Measurements from ENCODE around the gene TMEM50A. TPM values are rescaled to one million over a fixed set of nuclear protein-coding genes. Genes with fewer than 3 reads are reported as not detected.
"Not testable (repeated sequence)": the region's sequence is repeated elsewhere in the genome, so short reads cannot be mapped to it uniquely, and the experiment has no call there.

TMEM50A gene
- total RNA-seq, 2 experiments from 2014 or later: 98.0 to 120 TPM

DNA sequence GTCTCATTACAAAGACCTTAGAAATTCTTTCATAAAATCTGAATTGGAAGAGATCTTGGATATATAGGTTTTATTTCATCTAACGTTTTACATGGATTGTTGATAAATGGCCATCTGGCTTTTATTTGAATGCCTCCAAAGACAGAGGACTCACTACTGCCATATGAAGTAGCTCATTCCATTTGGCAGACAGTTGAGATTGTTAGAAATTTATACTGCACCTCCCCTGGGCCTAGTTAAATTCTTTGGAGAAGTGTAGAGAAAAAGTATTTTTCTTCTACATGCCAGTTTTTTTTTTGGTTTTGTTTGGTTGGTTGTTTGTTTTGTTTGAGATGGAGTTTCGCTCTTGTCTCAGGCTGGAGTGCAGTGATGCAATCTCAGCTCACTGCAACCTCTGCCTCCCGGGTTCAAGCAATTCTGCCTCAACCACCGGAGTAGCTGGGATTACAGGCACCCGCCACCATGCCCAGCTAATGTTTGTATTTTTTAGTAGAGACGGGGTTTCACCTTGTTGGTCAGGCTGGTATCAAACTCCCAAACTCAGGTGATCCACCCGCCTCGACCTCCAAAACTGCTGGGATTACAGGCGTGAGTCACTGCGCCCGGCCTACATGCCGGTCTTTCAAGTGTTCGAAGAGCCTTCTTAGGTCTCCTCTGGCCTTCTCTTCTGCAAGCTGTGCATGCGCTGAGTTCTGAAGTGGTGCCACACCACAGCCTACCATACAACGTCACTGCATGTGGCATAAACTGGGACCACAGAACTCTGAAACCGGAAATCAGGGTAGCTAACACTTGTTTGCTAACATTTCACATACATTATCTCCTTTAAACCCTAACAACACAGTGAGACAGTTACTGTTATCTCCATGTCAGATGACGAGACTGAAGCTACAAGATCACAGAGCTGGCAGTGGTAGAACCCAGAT lies 24.8 kb downstream of the TMEM50A start:
- H3K9me3 Mint-ChIP-seq (ENCODE audit: low read depth); H3K27me3 Mint-ChIP-seq; H3K4me1 Mint-ChIP-seq; DNase-seq; H3K27ac Mint-ChIP-seq; CTCF ChIA-PET; H3K4me3 Mint-ChIP-seq; POLR2A ChIA-PET; intact Hi-C loops (cut with DNase I, micrococcal nuclease): not testable (repeated sequence)
- ATAC-seq: peak; percentile 88
- peaks cover 21% of the 10 kb centered on the region for H3K36me3 Mint-ChIP-seq (ENCODE audit: low read depth)

DNA sequence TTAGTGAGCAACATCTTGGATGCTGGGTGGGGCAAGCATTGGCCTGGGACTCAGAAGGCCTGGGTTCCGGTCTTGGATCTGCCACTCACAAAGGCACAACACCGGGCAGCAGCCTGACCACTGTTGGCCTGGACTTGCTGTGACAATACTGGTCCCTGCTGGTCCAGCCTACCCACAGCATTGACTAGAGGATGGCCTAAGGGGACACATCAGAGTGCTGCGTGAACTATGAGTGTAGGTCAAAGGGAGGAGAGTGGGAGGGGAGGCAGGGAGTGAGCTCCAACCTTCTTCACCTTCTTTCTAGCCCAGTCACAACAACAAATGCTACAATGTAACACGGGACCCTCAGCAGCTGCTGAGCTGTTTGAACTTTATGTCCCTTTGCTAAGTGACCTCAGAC lies 31.1 kb downstream of the TMEM50A start:
- H3K4me1 Mint-ChIP-seq: no peaks in the 10 kb centered on the region
- intact Hi-C loops (cut with DNase I, micrococcal nuclease): no loop called here
- H3K27me3 Mint-ChIP-seq: no peaks in the 10 kb centered on the region
- POLR2A ChIA-PET: no interaction called here
- no peak overlapping the region for H3K27ac Mint-ChIP-seq
- CTCF ChIA-PET: no interaction called here
- DNase-seq (no peak), ATAC-seq (no peak)
- H3K4me3 Mint-ChIP-seq: no peak overlapping the region
- H3K9me3 Mint-ChIP-seq (ENCODE audit: low read depth): no peaks in the 10 kb centered on the region
- H3K36me3 Mint-ChIP-seq (ENCODE audit: low read depth): no peaks in the 10 kb centered on the region

GRCh38 chr1:25369691-25370271 lies 31.6 kb downstream of the TMEM50A start:
- H3K4me3 Mint-ChIP-seq; CTCF ChIA-PET; H3K27me3 Mint-ChIP-seq; H3K9me3 Mint-ChIP-seq (ENCODE audit: low read depth); H3K4me1 Mint-ChIP-seq; H3K27ac Mint-ChIP-seq; DNase-seq; ATAC-seq; POLR2A ChIA-PET; intact Hi-C loops (cut with DNase I, micrococcal nuclease); H3K36me3 Mint-ChIP-seq (ENCODE audit: low read depth): not testable (repeated sequence)

- H3K27me3 Mint-ChIP-seq; H3K4me3 Mint-ChIP-seq; H3K9me3 Mint-ChIP-seq (ENCODE audit: low read depth); DNase-seq; POLR2A ChIA-PET; H3K36me3 Mint-ChIP-seq (ENCODE audit: low read depth); ATAC-seq; CTCF ChIA-PET; H3K27ac Mint-ChIP-seq; H3K4me1 Mint-ChIP-seq; intact Hi-C loops (cut with DNase I, micrococcal nuclease): not testable (repeated sequence)
Measured at GRCh38 chr1:25371757-25372156, 33.6 kb downstream of the TMEM50A start.

DNA sequence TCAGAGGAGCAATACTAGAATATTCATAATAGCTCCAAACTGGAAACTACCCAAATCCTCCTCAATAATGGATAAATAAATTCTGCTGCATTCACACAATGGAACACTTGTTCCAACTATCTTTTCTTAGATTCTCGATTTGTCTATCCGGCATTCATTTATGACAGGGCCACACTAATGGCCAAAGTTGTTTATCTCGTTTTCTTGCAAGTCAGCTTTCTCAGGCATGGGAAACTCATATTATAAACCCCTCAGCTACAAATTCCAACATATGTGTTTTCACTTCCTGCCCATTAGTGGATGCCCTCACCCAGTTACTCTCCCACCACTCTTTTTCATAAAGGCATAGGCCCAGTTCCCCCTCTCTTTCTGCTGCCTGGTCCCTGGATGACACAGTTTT lies 40.2 kb downstream of the TMEM50A start:
- DNase-seq; H3K27ac Mint-ChIP-seq; H3K4me3 Mint-ChIP-seq; intact Hi-C loops (cut with DNase I, micrococcal nuclease); H3K4me1 Mint-ChIP-seq; H3K9me3 Mint-ChIP-seq (ENCODE audit: low read depth); H3K36me3 Mint-ChIP-seq (ENCODE audit: low read depth); ATAC-seq; H3K27me3 Mint-ChIP-seq; POLR2A ChIA-PET; CTCF ChIA-PET: not testable (repeated sequence)

GRCh38 chr1:25382543-25382942 lies 44.4 kb downstream of the TMEM50A start:
- H3K27ac Mint-ChIP-seq; H3K4me1 Mint-ChIP-seq; POLR2A ChIA-PET; CTCF ChIA-PET; H3K36me3 Mint-ChIP-seq (ENCODE audit: low read depth); DNase-seq; H3K9me3 Mint-ChIP-seq (ENCODE audit: low read depth); ATAC-seq; H3K4me3 Mint-ChIP-seq; H3K27me3 Mint-ChIP-seq: not testable (repeated sequence)
- intact Hi-C loops (cut with DNase I, micrococcal nuclease): loop anchor here in 1 of 2 experiments (2.0 kb wide), 1 partner anchor 72 kb away; no protein-coding TSS in a partner anchor

DNA sequence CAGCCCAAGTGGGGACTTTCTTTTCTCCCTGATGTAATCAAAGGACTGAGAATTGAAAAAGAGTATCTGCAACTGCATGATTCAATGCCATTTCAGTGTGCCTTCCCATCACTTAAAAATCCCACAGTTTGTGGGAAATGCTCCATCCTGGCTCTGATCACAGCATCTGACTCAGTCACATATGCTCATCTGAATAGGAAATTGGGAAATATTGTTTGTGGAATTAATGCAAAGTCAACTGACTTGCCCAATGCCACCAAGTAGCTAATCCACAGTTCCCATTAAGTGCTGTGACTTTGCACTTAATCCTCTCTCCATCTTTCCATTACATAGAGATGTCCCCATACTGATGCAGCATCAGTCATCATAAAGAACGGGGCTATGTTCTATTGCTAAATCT lies 45.0 kb downstream of the TMEM50A start:
- H3K4me3 Mint-ChIP-seq; DNase-seq; H3K27me3 Mint-ChIP-seq; H3K4me1 Mint-ChIP-seq; ATAC-seq; CTCF ChIA-PET; POLR2A ChIA-PET; H3K27ac Mint-ChIP-seq; H3K36me3 Mint-ChIP-seq (ENCODE audit: low read depth); H3K9me3 Mint-ChIP-seq (ENCODE audit: low read depth): not testable (repeated sequence)
- intact Hi-C loops (cut with DNase I, micrococcal nuclease): loop anchor here in 1 of 2 experiments (2.0 kb wide), 1 partner anchor 72 kb away; no protein-coding TSS in a partner anchor

GRCh38 chr1:25383875-25384274 lies 45.7 kb downstream of the TMEM50A start:
- H3K9me3 Mint-ChIP-seq (ENCODE audit: low read depth); H3K4me3 Mint-ChIP-seq; H3K27ac Mint-ChIP-seq; CTCF ChIA-PET; ATAC-seq; H3K27me3 Mint-ChIP-seq; POLR2A ChIA-PET; H3K4me1 Mint-ChIP-seq; H3K36me3 Mint-ChIP-seq (ENCODE audit: low read depth); DNase-seq: not testable (repeated sequence)
- intact Hi-C loops (cut with DNase I, micrococcal nuclease): loop anchor here in 1 of 2 experiments (2.0 kb wide), 1 partner anchor 73 kb away; no protein-coding TSS in a partner anchor

DNA sequence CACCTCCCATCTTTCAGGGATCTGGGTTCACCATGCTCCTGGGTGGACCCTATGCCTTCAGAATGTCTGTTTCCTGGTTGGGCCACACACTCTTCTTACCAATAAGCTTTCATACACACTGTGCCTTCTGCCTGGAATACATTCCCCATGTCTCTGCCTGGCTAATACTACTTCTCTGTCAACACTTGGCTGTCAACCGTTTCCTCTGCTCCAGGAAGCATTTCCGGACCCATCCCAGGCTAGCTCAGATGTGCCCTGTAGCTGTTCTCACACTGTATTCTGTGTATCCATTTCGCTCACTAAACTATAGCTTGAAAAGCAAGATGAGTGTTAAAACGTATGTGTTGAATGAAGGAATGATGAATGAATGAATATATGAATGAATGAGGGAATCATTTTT lies 49.0 kb downstream of the TMEM50A start:
- ATAC-seq; H3K4me3 Mint-ChIP-seq; H3K36me3 Mint-ChIP-seq (ENCODE audit: low read depth); H3K4me1 Mint-ChIP-seq; H3K27me3 Mint-ChIP-seq; H3K9me3 Mint-ChIP-seq (ENCODE audit: low read depth); H3K27ac Mint-ChIP-seq; POLR2A ChIA-PET; DNase-seq: not testable (repeated sequence)
- CTCF ChIA-PET: interaction anchor here (0.6 kb wide), 1 partner anchor 115 kb away, joined by 3 read pairs; no protein-coding TSS in a partner anchor
- intact Hi-C loops (cut with DNase I, micrococcal nuclease): loop anchor here in 1 of 2 experiments (2.0 kb wide), 1 partner anchor 42 kb away; no protein-coding TSS in a partner anchor

- H3K36me3 Mint-ChIP-seq (ENCODE audit: low read depth); intact Hi-C loops (cut with DNase I, micrococcal nuclease); CTCF ChIA-PET; H3K27ac Mint-ChIP-seq; POLR2A ChIA-PET; ATAC-seq; H3K4me1 Mint-ChIP-seq; DNase-seq; H3K27me3 Mint-ChIP-seq; H3K4me3 Mint-ChIP-seq; H3K9me3 Mint-ChIP-seq (ENCODE audit: low read depth): not testable (repeated sequence)
Measured at GRCh38 chr1:25388691-25389090, 50.6 kb downstream of the TMEM50A start.

- H3K36me3 Mint-ChIP-seq (ENCODE audit: low read depth); DNase-seq; POLR2A ChIA-PET; H3K4me3 Mint-ChIP-seq; H3K27me3 Mint-ChIP-seq; intact Hi-C loops (cut with DNase I, micrococcal nuclease); H3K9me3 Mint-ChIP-seq (ENCODE audit: low read depth); ATAC-seq; H3K4me1 Mint-ChIP-seq; CTCF ChIA-PET; H3K27ac Mint-ChIP-seq: not testable (repeated sequence)
Measured at GRCh38 chr1:25389721-25390120, 51.6 kb downstream of the TMEM50A start.

GRCh38 chr1:25392841-25393240 lies 54.7 kb downstream of the TMEM50A start:
- Mint-ChIP-seq H3K9me3 (ENCODE audit: low read depth) (no peaks in the 10 kb centered on the region), H3K27me3 (no peaks in the 10 kb centered on the region), H3K27ac (no peak overlapping the region), H3K4me3 (no peak overlapping the region), H3K4me1 (no peaks in the 10 kb centered on the region), H3K36me3 (ENCODE audit: low read depth) (no peaks in the 10 kb centered on the region)
- no peak for ATAC-seq
- POLR2A ChIA-PET: no interaction called here
- no peak for DNase-seq
- intact Hi-C loops (cut with DNase I, micrococcal nuclease): no loop called here
- CTCF ChIA-PET: interaction anchor here (1.1 kb wide), 1 partner anchor 75 kb away, joined by 4 read pairs; no protein-coding TSS in a partner anchor
